H9 (cell line): Measurements from ENCODE around the gene GALR1. TPM values are rescaled to one million over a fixed set of nuclear protein-coding genes. Genes with fewer than 3 reads are reported as not detected.

ENCODE experiments used
- DNase-seq: peaks from one replicate; pipeline ENCODE4 v3.0.0-alpha.2; 2017
- H2AFZ ChIP-seq: one replicate; pipeline ENCODE4 v1.6.1; 2013; ENCODE audit warnings: mild to moderate bottlenecking, low read length, control low read depth, moderate library complexity
- H2AK5ac ChIP-seq: 2 replicates; pipeline ENCODE4 v1.6.1; 2013; ENCODE audit warnings: low read length, control low read depth, mixed read lengths; ENCODE audit not compliant: insufficient read length
- H2BK120ac ChIP-seq: one replicate; pipeline ENCODE4 v1.6.1; 2013; ENCODE audit warnings: low read depth, mild to moderate bottlenecking, low read length, control low read depth, inconsistent platforms; ENCODE audit not compliant: poor library complexity, severe bottlenecking
- H2BK12ac ChIP-seq: 2 replicates; pipeline ENCODE4 v1.6.1; 2013; ENCODE audit warnings: low read length, control low read depth, mixed read lengths, low read depth; ENCODE audit not compliant: insufficient read length
- H2BK15ac ChIP-seq: 2 replicates; pipeline ENCODE4 v1.6.1; 2013; ENCODE audit warnings: low read depth, low read length, control low read depth
- H2BK20ac ChIP-seq: one replicate; pipeline ENCODE4 v1.6.1; 2013; ENCODE audit warnings: low read depth, mild to moderate bottlenecking, low read length, control low read depth, inconsistent platforms; ENCODE audit not compliant: poor library complexity, severe bottlenecking
- H2BK5ac ChIP-seq: 2 replicates; pipeline ENCODE4 v1.6.1; 2013; ENCODE audit warnings: low read length, control low read depth, mixed read lengths; ENCODE audit not compliant: insufficient read length
- H3K14ac ChIP-seq: 2 replicates; pipeline ENCODE4 v1.6.1; 2013; ENCODE audit warnings: low read length, control low read depth; ENCODE audit not compliant: insufficient read depth
- H3K18ac ChIP-seq: 2 replicates; pipeline ENCODE4 v1.6.1; 2013; ENCODE audit warnings: low read depth, mild to moderate bottlenecking, mixed read lengths, low read length, control low read depth; ENCODE audit not compliant: insufficient read length
- H3K23ac ChIP-seq: 2 replicates; pipeline ENCODE4 v1.6.1; 2013; ENCODE audit warnings: low read length, control low read depth, mixed read lengths, low read depth; ENCODE audit not compliant: insufficient read length
- H3K23me2 ChIP-seq: 2 replicates; pipeline ENCODE4 v1.6.1; 2013; ENCODE audit warnings: low read depth, mild to moderate bottlenecking, mixed read lengths, low read length, control low read depth; ENCODE audit not compliant: insufficient read length, poor library complexity, severe bottlenecking
- H3K27ac ChIP-seq: 2 replicates; pipeline ENCODE4 v1.5.1; 2013; ENCODE audit warnings: low read length, control low read depth, mixed read lengths, low read depth; ENCODE audit not compliant: insufficient read length
- H3K27me3 ChIP-seq: 2 replicates; pipeline ENCODE4 v1.6.1; 2013; ENCODE audit warnings: low read length, control low read depth, inconsistent platforms; ENCODE audit not compliant: insufficient read depth
- H3K4ac ChIP-seq: 2 replicates; pipeline ENCODE4 v1.6.1; 2013; ENCODE audit warnings: low read depth, mild to moderate bottlenecking, control low read depth, inconsistent platforms, low read length, moderate library complexity
- H3K4me1 ChIP-seq: 2 replicates; pipeline ENCODE4 v1.6.1; 2013; ENCODE audit warnings: low read length, control low read depth, inconsistent platforms; ENCODE audit not compliant: insufficient read depth
- H3K4me2 ChIP-seq: 2 replicates; pipeline ENCODE4 v1.6.1; 2013; ENCODE audit warnings: low read length, control low read depth, mixed read lengths; ENCODE audit not compliant: insufficient read length, insufficient read depth
- H3K56ac ChIP-seq: 2 replicates; pipeline ENCODE4 v1.6.1; 2013; ENCODE audit warnings: low read depth, mild to moderate bottlenecking, mixed read lengths, low read length, control low read depth; ENCODE audit not compliant: insufficient read length
- H3K79me1 ChIP-seq: 2 replicates; pipeline ENCODE4 v1.6.1; 2013; ENCODE audit warnings: low read depth, mild to moderate bottlenecking, moderate library complexity, low read length, control low read depth, inconsistent platforms; ENCODE audit not compliant: insufficient read depth, poor library complexity, severe bottlenecking
- H3K79me2 ChIP-seq: 2 replicates; pipeline ENCODE4 v1.6.1; 2013; ENCODE audit warnings: low read length, control low read depth, inconsistent platforms; ENCODE audit not compliant: insufficient read depth
- H3K9ac ChIP-seq: 2 replicates; pipeline ENCODE4 v1.6.1; 2013; ENCODE audit warnings: low read length, control low read depth, mixed read lengths; ENCODE audit not compliant: insufficient read length; ENCODE audit errors: extremely low read depth
- H3K9me3 ChIP-seq: one replicate; pipeline ENCODE4 v1.6.1; 2013; ENCODE audit warnings: low read depth, low read length, inconsistent platforms; ENCODE audit not compliant: control insufficient read depth
- H3T11ph ChIP-seq: one replicate; pipeline ENCODE4 v1.6.1; 2013; ENCODE audit warnings: mild to moderate bottlenecking, low read length, control low read depth, inconsistent platforms
- H4K20me1 ChIP-seq: one replicate; pipeline ENCODE4 v1.6.1; 2013; ENCODE audit not compliant: control insufficient read depth, insufficient read length, insufficient read depth
- H4K5ac ChIP-seq: 2 replicates; pipeline ENCODE4 v1.6.1; 2013; ENCODE audit warnings: low read depth, mild to moderate bottlenecking, mixed read lengths, low read length, control low read depth; ENCODE audit not compliant: insufficient read length
- H4K8ac ChIP-seq: replicated peaks from 2 replicates; pipeline ENCODE4 v1.6.1; 2013; ENCODE audit warnings: low read length, control low read depth, mixed read lengths, low read depth; ENCODE audit not compliant: insufficient read length
- H4K91ac ChIP-seq: 2 replicates; pipeline ENCODE4 v1.6.1; 2013; ENCODE audit warnings: low read depth, mild to moderate bottlenecking, moderate library complexity, mixed read lengths, low read length, control low read depth; ENCODE audit not compliant: insufficient read length
- H3K27ac Mint-ChIP-seq, 3 experiments: 2 replicates in 2 of 3; 3 replicates in 1 of 3; pipeline ENCODE4 v1.8.0; 2020 to 2021; ENCODE audit warnings: mixed read lengths in 3 of 3, mild to moderate bottlenecking in 1 of 3, moderate library complexity in 1 of 3
- H3K27me3 Mint-ChIP-seq: 2 replicates; pipeline ENCODE4 v1.8.0; 2021; ENCODE audit warnings: low read depth, mild to moderate bottlenecking, moderate library complexity, mixed read lengths
- H3K36me3 Mint-ChIP-seq, 3 experiments: 2 replicates in 2 of 3; 3 replicates in 1 of 3; pipeline ENCODE4 v1.8.0; 2020 to 2021; ENCODE audit warnings: low read depth in 3 of 3, mixed read lengths in 3 of 3; ENCODE audit not compliant: insufficient read depth in 1 of 3
- H3K4me1 Mint-ChIP-seq, 2 experiments: 2 replicates each; pipeline ENCODE4 v1.8.0; 2020; ENCODE audit warnings: mixed read lengths in 2 of 2
- H3K4me3 Mint-ChIP-seq, 2 experiments: 2 replicates in 1 of 2; 3 replicates in 1 of 2; pipeline ENCODE4 v1.8.0; 2020 to 2021; ENCODE audit warnings: mild to moderate bottlenecking in 2 of 2, mixed read lengths in 2 of 2, moderate library complexity in 1 of 2
- H3K9me3 Mint-ChIP-seq, 2 experiments: 2 replicates in 1 of 2; 3 replicates in 1 of 2; pipeline ENCODE4 v1.8.0; 2020; ENCODE audit warnings: mild to moderate bottlenecking in 2 of 2, mixed read lengths in 2 of 2, moderate library complexity in 1 of 2
- WGBS: extraction: QIAGEN DNeasy Blood & Tissue Kit; methylation state at CpG from one replicate; pipeline ENCODE4 v1.1.7; 2013; ENCODE audit warnings: missing lambda C conversion rate, low lambda C conversion rate, mixed read lengths; ENCODE audit not compliant: insufficient read length; ENCODE audit errors: extremely low coverage; 5-methylcytosine and 5-hydroxymethylcytosine counted together
- total RNA-seq: library from RNA; stranded (reverse); gene quantifications from 2 replicates; pipeline ENCODE4 v1.2.1, GENCODE V29; 2021
- TF ChIP-seq, protein P1 (sequence below): fragments of 200-600 bp; sonication (generic); conservative IDR thresholded peaks from 3 replicates; pipeline ENCODE4 v1.8.0; 2021; ENCODE audit warnings: antibody characterized with exemption, mild to moderate bottlenecking

The GALR1 gene
- total RNA-seq, 1 experiment from 2014 or later: 0.07 TPM

DNA sequence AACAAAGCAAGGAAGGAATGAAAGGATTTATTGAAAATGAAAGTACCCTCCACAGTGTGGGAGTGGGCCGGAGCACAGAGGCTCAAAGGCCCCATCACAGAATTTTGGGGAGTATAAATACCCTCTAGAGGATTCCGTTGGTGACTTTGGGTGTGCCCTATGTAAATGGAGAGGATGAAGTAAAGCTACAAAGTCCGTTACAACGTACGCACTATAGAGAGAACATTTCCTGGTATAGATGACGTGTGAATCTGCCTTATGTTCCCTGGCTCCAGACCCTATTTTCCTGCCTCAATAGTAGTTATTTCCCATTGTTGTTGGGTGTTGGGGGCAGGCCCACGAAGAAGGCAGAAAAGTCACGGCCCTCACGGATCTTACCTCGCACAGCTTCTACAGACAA lies 65.3 kb downstream of the GALR1 start:
- H3K23me2 ChIP-seq: no peaks in the 10 kb centered on the region
- no peak overlapping the region for H2BK5ac ChIP-seq
- no peak overlapping the region for H2BK120ac ChIP-seq
- H2AK5ac ChIP-seq: no peak overlapping the region
- H3K27me3 ChIP-seq: no peaks in the 10 kb centered on the region; the same call in 1 of the 2 replicates
- H3T11ph ChIP-seq: no peak overlapping the region
- no peak overlapping the region for H3K4me3 Mint-ChIP-seq
- DNase-seq: no peak
- no peaks in the 10 kb centered on the region for H3K79me1 ChIP-seq
- no peak overlapping the region for H3K23ac ChIP-seq
- no peak overlapping the region for H2BK12ac ChIP-seq
- H3K27ac Mint-ChIP-seq: no peak overlapping the region
- peaks cover 3% of the 10 kb centered on the region; the same call in 1 of the 2 replicates for H3K4me1 ChIP-seq
- no peak overlapping the region for H3K9ac ChIP-seq
- no peaks in the 10 kb centered on the region for H3K79me2 ChIP-seq
- H2AFZ ChIP-seq: no peak overlapping the region
- H3K27ac ChIP-seq: no peak overlapping the region
- no peak overlapping the region for H4K5ac ChIP-seq
- H3K9me3 ChIP-seq: no peaks in the 10 kb centered on the region
- H4K91ac ChIP-seq: no peak overlapping the region
- no peaks in the 10 kb centered on the region; the same call in 1 of the 2 replicates for H3K27me3 Mint-ChIP-seq
- no peak overlapping the region for H3K4ac ChIP-seq
- no peak overlapping the region for H2BK15ac ChIP-seq
- no peak overlapping the region for H3K56ac ChIP-seq
- no peaks in the 10 kb centered on the region for H4K20me1 ChIP-seq
- H3K18ac ChIP-seq: no peak overlapping the region
- H3K36me3 Mint-ChIP-seq: no peaks in the 10 kb centered on the region
- H3K14ac ChIP-seq: no peak overlapping the region
- H4K8ac ChIP-seq: no peak overlapping the region
- no CpG with 5 or more reads among the region's 10 CpGs for WGBS
- TF ChIP-seq, protein P1, sequence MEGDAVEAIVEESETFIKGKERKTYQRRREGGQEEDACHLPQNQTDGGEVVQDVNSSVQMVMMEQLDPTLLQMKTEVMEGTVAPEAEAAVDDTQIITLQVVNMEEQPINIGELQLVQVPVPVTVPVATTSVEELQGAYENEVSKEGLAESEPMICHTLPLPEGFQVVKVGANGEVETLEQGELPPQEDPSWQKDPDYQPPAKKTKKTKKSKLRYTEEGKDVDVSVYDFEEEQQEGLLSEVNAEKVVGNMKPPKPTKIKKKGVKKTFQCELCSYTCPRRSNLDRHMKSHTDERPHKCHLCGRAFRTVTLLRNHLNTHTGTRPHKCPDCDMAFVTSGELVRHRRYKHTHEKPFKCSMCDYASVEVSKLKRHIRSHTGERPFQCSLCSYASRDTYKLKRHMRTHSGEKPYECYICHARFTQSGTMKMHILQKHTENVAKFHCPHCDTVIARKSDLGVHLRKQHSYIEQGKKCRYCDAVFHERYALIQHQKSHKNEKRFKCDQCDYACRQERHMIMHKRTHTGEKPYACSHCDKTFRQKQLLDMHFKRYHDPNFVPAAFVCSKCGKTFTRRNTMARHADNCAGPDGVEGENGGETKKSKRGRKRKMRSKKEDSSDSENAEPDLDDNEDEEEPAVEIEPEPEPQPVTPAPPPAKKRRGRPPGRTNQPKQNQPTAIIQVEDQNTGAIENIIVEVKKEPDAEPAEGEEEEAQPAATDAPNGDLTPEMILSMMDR: no peak
- no peaks in the 10 kb centered on the region for H3K9me3 Mint-ChIP-seq
- H3K4me2 ChIP-seq: no peak overlapping the region
- peaks cover 9 to 21% of the 10 kb centered on the region in 2 experiments for H3K4me1 Mint-ChIP-seq
- no peak overlapping the region for H2BK20ac ChIP-seq
